Stimulated activated naive CD4-positive, alpha-beta T cell (primary cell): ENCODE measurements around the gene KRTAP5-5.

ENCODE experiments used
- DNase-seq, 6 experiments: peaks; one replicate each; lab custom pipeline; 2025; lab: John Stamatoyannopoulos, UW

Gene KRTAP5-5

GRCh38 chr11:1679881-1680280, 50.3 kb downstream of the KRTAP5-5 start:
- DNase-seq, result no peak
